HepG2 (cell line): ENCODE measurements around the gene TNFSF10. TPM values are rescaled to one million over a fixed set of nuclear protein-coding genes. Genes with fewer than 3 reads are reported as not detected.

ENCODE experiments used
- ARNTL ChIP-seq: sonication (generic); formaldehyde crosslinking; IDR thresholded peaks from 2 replicates; pipeline ENCODE4 v1.4.0; 2020; ENCODE audit warnings: mild to moderate bottlenecking, missing genetic modification reagents
- ATF7 ChIP-seq, 2 experiments: fragments of 450-650 bp in 1 of 2; sonication (generic) in 1 of 2; formaldehyde crosslinking in 1 of 2; IDR thresholded peaks; 2 replicates each; pipeline versions ENCODE4 v1.4.0 to v1.6.1; 2016 to 2020; ENCODE audit warnings: antibody characterized with exemption in 1 of 2, mild to moderate bottlenecking in 1 of 2, missing genetic modification reagents in 1 of 2
- ATF7-NPFF ChIP-seq: sonication (generic); formaldehyde crosslinking; IDR thresholded peaks from 2 replicates; pipeline ENCODE4 v1.8.1; 2023; ENCODE audit warnings: mild to moderate bottlenecking, low read depth, missing genetic modification reagents, moderate library complexity
- E2F5 ChIP-seq: sonication (generic); formaldehyde crosslinking; conservative IDR thresholded peaks from 2 replicates; pipeline ENCODE4 v1.4.0; 2020; ENCODE audit warnings: missing genetic modification reagents
- HDAC1 ChIP-seq: sonication (generic); formaldehyde crosslinking; IDR thresholded peaks from 2 replicates; pipeline ENCODE4 v1.5.1; 2020; ENCODE audit warnings: mild to moderate bottlenecking, missing genetic modification reagents
- ISX ChIP-seq: sonication (generic); formaldehyde crosslinking; conservative IDR thresholded peaks from 2 replicates; pipeline ENCODE4 v1.5.0; 2020; ENCODE audit warnings: missing genetic modification reagents
- NFE2L2 ChIP-seq: fragments of 150-350 bp; IDR thresholded peaks from 2 replicates; pipeline ENCODE4 v1.6.1; 2014; ENCODE audit warnings: low read length
- PREB ChIP-seq: sonication (generic); formaldehyde crosslinking; IDR thresholded peaks from 2 replicates; pipeline ENCODE4 v1.4.0; 2020; ENCODE audit warnings: missing genetic modification reagents
- RARG ChIP-seq: sonication (generic); formaldehyde crosslinking; IDR thresholded peaks from 2 replicates; pipeline ENCODE4 v1.4.0; 2020; ENCODE audit warnings: low read depth, mild to moderate bottlenecking, missing genetic modification reagents
- SMARCC2 ChIP-seq: fragments of 450-650 bp; IDR thresholded peaks from 2 replicates; pipeline ENCODE4 v1.6.1; 2017; ENCODE audit warnings: antibody characterized with exemption, mild to moderate bottlenecking
- SP5 ChIP-seq: IDR thresholded peaks from 2 replicates; pipeline ENCODE4 v1.6.1; 2016; ENCODE audit warnings: low read depth, borderline replicate concordance
- TEAD2 ChIP-seq: sonication (generic); formaldehyde crosslinking; IDR thresholded peaks from 2 replicates; pipeline ENCODE4 v1.9.0; 2021; ENCODE audit warnings: missing genetic modification reagents
- TEF ChIP-seq: sonication (generic); formaldehyde crosslinking; IDR thresholded peaks from 2 replicates; pipeline ENCODE4 v1.5.0; 2020; ENCODE audit warnings: missing genetic modification reagents
- ZBTB14 ChIP-seq: sonication (generic); formaldehyde crosslinking; IDR thresholded peaks from 2 replicates; pipeline ENCODE4 v1.4.0; 2020; ENCODE audit warnings: missing genetic modification reagents
- ZBTB25 ChIP-seq: IDR thresholded peaks from 2 replicates; pipeline ENCODE4 v1.6.1; 2018; ENCODE audit warnings: missing genetic modification reagents
- ZBTB3 ChIP-seq: sonication (generic); formaldehyde crosslinking; IDR thresholded peaks from 2 replicates; pipeline ENCODE4 v1.4.0; 2020; ENCODE audit warnings: low read depth, mild to moderate bottlenecking, moderate library complexity, missing genetic modification reagents, borderline replicate concordance
- ZBTB34 ChIP-seq: sonication (generic); formaldehyde crosslinking; IDR thresholded peaks from 2 replicates; pipeline ENCODE4 v1.8.0; 2022; ENCODE audit warnings: mild to moderate bottlenecking, missing genetic modification reagents
- ZKSCAN1 ChIP-seq: fragments of 150-350 bp; IDR thresholded peaks from 2 replicates; pipeline ENCODE4 v1.6.1; 2014; ENCODE audit warnings: low read length
- ZNF468 ChIP-seq: sonication (generic); formaldehyde crosslinking; IDR thresholded peaks from 2 replicates; pipeline ENCODE4 v1.8.0; 2022; ENCODE audit warnings: mild to moderate bottlenecking, moderate library complexity, missing genetic modification reagents
- ZNF670 ChIP-seq: sonication (generic); formaldehyde crosslinking; IDR thresholded peaks from 2 replicates; pipeline ENCODE4 v1.8.0; 2022; ENCODE audit warnings: mild to moderate bottlenecking, missing genetic modification reagents, borderline replicate concordance
- ZNF672 ChIP-seq: sonication (generic); formaldehyde crosslinking; IDR thresholded peaks from 2 replicates; pipeline ENCODE4 v1.8.1; 2022; ENCODE audit warnings: missing genetic modification reagents
- ZNF749 ChIP-seq: sonication (generic); formaldehyde crosslinking; IDR thresholded peaks from 2 replicates; pipeline ENCODE4 v1.8.0; 2022; ENCODE audit warnings: mild to moderate bottlenecking, missing genetic modification reagents, moderate library complexity, borderline replicate concordance
- ZNF782 ChIP-seq: sonication (generic); formaldehyde crosslinking; IDR thresholded peaks from 2 replicates; pipeline ENCODE4 v1.4.0; 2020; ENCODE audit warnings: missing genetic modification reagents, mild to moderate bottlenecking, borderline replicate concordance
- polyA plus RNA-seq, 8 experiments: library from polyadenylated mRNA; depleted of rRNA in 3 of 8; stranded (reverse) in 7 of 8; unstranded in 1 of 8; fragments of >200 nt; fragmentation: Illumina TruSeq in 4 of 8; extraction: Trizol in 4 of 8; gene quantifications; 2 replicates each; pipeline versions ENCODE4 v1.2.1 to v1.2.3, GENCODE V29; 2011 to 2016; ENCODE audit warnings: low read depth in 4 of 8, missing spikeins in 1 of 8, mixed read lengths in 1 of 8; ENCODE audit not compliant: insufficient read depth in 1 of 8
- total RNA-seq, 5 experiments: library from RNA; depleted of rRNA; stranded (reverse); fragments of >200 nt; fragmentation: Illumina TruSeq; extraction: Trizol; gene quantifications; 2 replicates each; pipeline ENCODE4 v1.2.3, GENCODE V29; 2016; ENCODE audit warnings: low read depth in 1 of 5

The TNFSF10 gene
- total and polyA plus RNA-seq, 2 of the 13 experiments (the other 11 are each of a cell fraction or from before 2014, with no cell fraction given): 8.4 to 9.9 TPM

- TF ChIP-seq TEF (CRISPR knock-in tag) (no peak), ZNF468 (CRISPR knock-in tag) (no peak), RARG (CRISPR knock-in tag) (no peak), ZKSCAN1 (no peak), TEAD2 (no peak), ZBTB34 (no peak), ZBTB3 (CRISPR knock-in tag) (no peak), ISX (CRISPR knock-in tag) (no peak), ZNF782 (CRISPR knock-in tag) (no peak), E2F5 (CRISPR knock-in tag) (no peak), ZNF749 (CRISPR knock-in tag) (no peak), NFE2L2 (no peak), ZNF672 (CRISPR knock-in tag) (no peak), ARNTL (CRISPR knock-in tag) (0 out of 2 replicates have a peak, but pooled peaks have one; percentile 46), SP5 (CRISPR knock-in tag) (peak; percentile 78), HDAC1 (CRISPR knock-in tag) (peak; percentile 22; the same call in 1 of the 2 replicates), SMARCC2 (no peak), ZBTB25 (CRISPR knock-in tag) (no peak), ATF7-NPFF (CRISPR knock-in tag) (0 out of 2 replicates have a peak, but pooled peaks have one; percentile 23), ZNF670 (CRISPR knock-in tag) (peak; percentile 10; the same call in 1 of the 2 replicates), ATF7 (IDR thresholded peaks at IDR 0.05) (no peak), ATF7 (CRISPR knock-in tag; IDR thresholded peaks at IDR 0.05) (no peak), PREB (no peak), ZBTB14 (CRISPR knock-in tag) (no peak)
These were observed at the start of gene TNFSF10 (continued) for GRCh38 chr3:172522871-172523818.
